MCF 10A (cell line): ENCODE results near the gene ELF3. TPM values are rescaled to one million over a fixed set of nuclear protein-coding genes. Genes with fewer than 3 reads are reported as not detected.

ENCODE experiments used
- BruUV-seq: library from RNA; stranded (reverse); fragments of 400-500 nt; replicated peaks from 2 replicates; lab custom pipeline; 2021; lab: Mats Ljungman, UMichigan
- CTCF ChIA-PET: fragments of 300-600 bp; sonication (Branson Sonifier 250); formaldehyde crosslinking; extraction: SDS; loops from one replicate; lab custom pipeline; 2021; ENCODE audit warnings: antibody characterized with exemption, inconsistent platforms; lab: Yijun Ruan, JAX
- POLR2A ChIA-PET: fragments of 300-600, 350-650 bp; sonication (Branson Sonifier 250); formaldehyde crosslinking; extraction: SDS; loops from one replicate; lab custom pipeline; 2020; ENCODE audit warnings: antibody characterized with exemption, inconsistent platforms; lab: Yijun Ruan, JAX
- DNase-seq: peaks from one replicate; pipeline ENCODE4 v3.0.0-alpha.2; 2018; ENCODE audit not compliant: unreplicated experiment
- H3K27ac Mint-ChIP-seq: one replicate; pipeline ENCODE4 v1.8.0; 2022; ENCODE audit warnings: mild to moderate bottlenecking, low read depth, mixed read lengths; ENCODE audit not compliant: unreplicated experiment
- H3K27me3 Mint-ChIP-seq: one replicate; pipeline ENCODE4 v1.8.0; 2022; ENCODE audit warnings: mixed read lengths; ENCODE audit not compliant: insufficient read depth, unreplicated experiment
- H3K36me3 Mint-ChIP-seq: one replicate; pipeline ENCODE4 v1.8.0; 2022; ENCODE audit warnings: mild to moderate bottlenecking, moderate library complexity, mixed read lengths; ENCODE audit not compliant: insufficient read depth, unreplicated experiment
- H3K4me1 Mint-ChIP-seq: one replicate; pipeline ENCODE4 v1.8.0; 2022; ENCODE audit warnings: mixed read lengths; ENCODE audit not compliant: insufficient read depth, unreplicated experiment
- H3K4me3 Mint-ChIP-seq: one replicate; pipeline ENCODE4 v1.8.0; 2022; ENCODE audit warnings: mild to moderate bottlenecking, moderate library complexity, mixed read lengths; ENCODE audit not compliant: unreplicated experiment
- H3K9me3 Mint-ChIP-seq: one replicate; pipeline ENCODE4 v1.8.0; 2022; ENCODE audit warnings: mixed read lengths; ENCODE audit not compliant: unreplicated experiment
- CTCF ChIP-seq: fragments of 200-600 bp; IDR thresholded peaks from one replicate; pipeline ENCODE4 v1.8.0; 2022; ENCODE audit warnings: antibody characterized with exemption, mild to moderate bottlenecking; ENCODE audit not compliant: unreplicated experiment
- intact Hi-C: fragments of 100-400 bp; cut with micrococcal nuclease; formaldehyde crosslinking; loops from 2 replicates; pipeline ENCODE4 v1.14.1; 2022
- total RNA-seq: library from RNA; stranded (reverse); gene quantifications from 2 replicates; pipeline ENCODE4 v1.2.3, GENCODE V29; 2022

ELF3 gene
- total RNA-seq, 1 experiment from 2014 or later, result 0.33 TPM

GRCh38 chr1:201984446-201984845 is 25.9 kb upstream of the ELF3 start:
- no peak for DNase-seq
- peak overlapping the region; percentile 66 for H3K27ac Mint-ChIP-seq
- no TSS peak for BruUV-seq
- POLR2A ChIA-PET, result interaction anchor here (0.6 to 6.9 kb wide), 12 partner anchors 12 to 160 kb away, joined by 3 to 72 read pairs (median 8); partner anchors contain the start of genes ARL8A and TIMM17A
- CTCF ChIA-PET, result interaction anchor here (0.6 to 7.1 kb wide), 12 partner anchors 12 to 549 kb away, joined by 3 to 71 read pairs (median 6); no protein-coding TSS in a partner anchor
- H3K4me3 Mint-ChIP-seq, result peak overlapping the region; percentile 90
- peaks cover 24% of the 10 kb centered on the region for H3K4me1 Mint-ChIP-seq
- peaks cover 28% of the 10 kb centered on the region for H3K36me3 Mint-ChIP-seq
- no peak for TF ChIP-seq CTCF
- H3K27me3 Mint-ChIP-seq, result no peaks in the 10 kb centered on the region
- H3K9me3 Mint-ChIP-seq, result no peaks in the 10 kb centered on the region
- intact Hi-C loops, result no loop called here

GRCh38 chr1:201985355-201985754 is 25.0 kb upstream of the ELF3 start:
- Mint-ChIP-seq H3K4me1 (peaks cover 29% of the 10 kb centered on the region), H3K36me3 (peaks cover 37% of the 10 kb centered on the region), H3K9me3 (no peaks in the 10 kb centered on the region), H3K4me3 (peak overlapping the region; percentile 90), H3K27me3 (no peaks in the 10 kb centered on the region), H3K27ac (no peak overlapping the region)
- no peak for TF ChIP-seq CTCF
- DNase-seq, result no peak
- CTCF ChIA-PET, result interaction anchor here (0.6 to 7.1 kb wide), 11 partner anchors 13 to 454 kb away, joined by 3 to 71 read pairs (median 8); no protein-coding TSS in a partner anchor
- intact Hi-C loops, result no loop called here
- no TSS peak for BruUV-seq
- POLR2A ChIA-PET, result interaction anchor here (0.6 to 6.9 kb wide), 8 partner anchors 12 to 425 kb away, joined by 3 to 72 read pairs (median 5); partner anchors contain the start of genes GPR37L1 and TIMM17A

GRCh38 chr1:201988601-201989000 is 21.8 kb upstream of the ELF3 start:
- no peak overlapping the region for H3K4me3 Mint-ChIP-seq
- no peak for DNase-seq
- H3K9me3 Mint-ChIP-seq, result no peaks in the 10 kb centered on the region
- CTCF ChIA-PET, result interaction anchor here (0.5 to 7.1 kb wide), 10 partner anchors 11 to 507 kb away, joined by 3 to 71 read pairs (median 6); no protein-coding TSS in a partner anchor
- H3K36me3 Mint-ChIP-seq, result peaks cover 69% of the 10 kb centered on the region
- intact Hi-C loops, result no loop called here
- no peak for TF ChIP-seq CTCF
- POLR2A ChIA-PET, result interaction anchor here (0.6 to 1.7 kb wide), 4 partner anchors 87 to 168 kb away, joined by 3 to 8 read pairs (median 4); no protein-coding TSS in a partner anchor
- H3K4me1 Mint-ChIP-seq, result peaks cover 23% of the 10 kb centered on the region
- H3K27ac Mint-ChIP-seq, result peak overlapping the region; percentile 16
- no TSS peak for BruUV-seq
- no peaks in the 10 kb centered on the region for H3K27me3 Mint-ChIP-seq

GRCh38 chr1:201989354-201990128 is 20.8 kb upstream of the ELF3 start:
- Mint-ChIP-seq H3K27me3 (no peaks in the 10 kb centered on the region), H3K36me3 (peaks cover 78% of the 10 kb centered on the region), H3K4me1 (peaks cover 15% of the 10 kb centered on the region), H3K4me3 (no peak overlapping the region), H3K27ac (peak overlapping the region; percentile 16), H3K9me3 (no peaks in the 10 kb centered on the region)
- BruUV-seq, result no TSS peak
- POLR2A ChIA-PET, result interaction anchor here (0.9 kb wide), 1 partner anchor 21 kb away, joined by 3 read pairs; no protein-coding TSS in a partner anchor
- no peak for DNase-seq
- intact Hi-C loops, result no loop called here
- CTCF ChIA-PET, result interaction anchor here (0.5 to 7.1 kb wide), 9 partner anchors 10 to 203 kb away, joined by 3 to 71 read pairs (median 6); no protein-coding TSS in a partner anchor
- no peak for TF ChIP-seq CTCF
